Osteoblast (primary cell): ENCODE measurements around the gene SBNO1. TPM values are rescaled to one million over a fixed set of nuclear protein-coding genes. Genes with fewer than 3 reads are reported as not detected.

ENCODE experiments used
- DNase-seq: peaks from one replicate; pipeline ENCODE4 v3.0.0; 2011; ENCODE audit warnings: low spot score, mixed read lengths; ENCODE audit not compliant: insufficient read length; ENCODE audit errors: missing footprints
- H2AFZ ChIP-seq: 2 replicates; pipeline ENCODE4 v1.6.0; 2011; ENCODE audit warnings: mild to moderate bottlenecking, low read length
- H3K27ac ChIP-seq: 2 replicates; pipeline ENCODE4 v1.5.1; 2011; ENCODE audit warnings: mild to moderate bottlenecking, low read depth, low read length, moderate library complexity
- H3K27me3 ChIP-seq: 2 replicates; pipeline ENCODE4 v1.6.0; 2012; ENCODE audit warnings: mild to moderate bottlenecking, control low read depth, inconsistent platforms, low read length, moderate library complexity; ENCODE audit not compliant: insufficient read depth
- H3K36me3 ChIP-seq: 2 replicates; pipeline ENCODE4 v1.5.1; 2011; ENCODE audit warnings: mild to moderate bottlenecking, low read length, control low read depth, moderate library complexity; ENCODE audit not compliant: insufficient read depth
- H3K4me1 ChIP-seq: 2 replicates; pipeline ENCODE4 v1.5.1; 2011; ENCODE audit warnings: mild to moderate bottlenecking, low read length, control low read depth, moderate library complexity; ENCODE audit not compliant: insufficient read depth
- H3K4me2 ChIP-seq: 2 replicates; pipeline ENCODE4 v1.6.0; 2011; ENCODE audit warnings: mild to moderate bottlenecking, low read length; ENCODE audit not compliant: insufficient read depth
- H3K4me3 ChIP-seq: fragments of 200-600 bp; sonication (generic); 3 replicates; pipeline ENCODE4 v1.5.1; 2012; ENCODE audit warnings: mild to moderate bottlenecking, low read length, inconsistent platforms; ENCODE audit not compliant: insufficient read depth
- H3K79me2 ChIP-seq: 2 replicates; pipeline ENCODE4 v1.6.0; 2012; ENCODE audit warnings: mild to moderate bottlenecking, low read length, control low read depth, inconsistent platforms; ENCODE audit not compliant: insufficient read depth
- H3K9me3 ChIP-seq: 2 replicates; pipeline ENCODE4 v1.5.1; 2011; ENCODE audit warnings: low read depth, low read length, control low read depth
- H4K20me1 ChIP-seq: 2 replicates; pipeline ENCODE4 v1.6.0; 2012; ENCODE audit warnings: mild to moderate bottlenecking, low read length, control low read depth; ENCODE audit not compliant: insufficient read depth
- CTCF ChIP-seq: IDR thresholded peaks from 2 replicates; pipeline ENCODE4 v1.5.1; 2011; ENCODE audit warnings: mild to moderate bottlenecking, low read depth, low read length, moderate library complexity; ENCODE audit errors: extremely low read depth
- total RNA-seq: library from RNA; depleted of rRNA; stranded (reverse); fragments of >200 nt; gene quantifications from 2 replicates; pipeline ENCODE4 v1.2.3, GENCODE V29; 2012

Gene SBNO1
- total RNA-seq, 1 donor, result 30.4 TPM

- Histone ChIP-seq H3K4me3 (no peak overlapping the region), H3K4me1 (peaks cover 6% of the 10 kb centered on the region), H3K4me2 (no peak overlapping the region), H3K9me3 (no peaks in the 10 kb centered on the region), H3K36me3 (peaks cover 13% of the 10 kb centered on the region), H2AFZ (no peak overlapping the region), H3K79me2 (no peaks in the 10 kb centered on the region), H3K27me3 (no peaks in the 10 kb centered on the region), H3K27ac (no peak overlapping the region), H4K20me1 (no peaks in the 10 kb centered on the region)
- TF ChIP-seq CTCF, result no peak
- DNase-seq, result no peak
Measured at GRCh38 chr12:123286652-123287373, 77.8 kb downstream of the SBNO1 start.

- Histone ChIP-seq H3K79me2 (no peaks in the 10 kb centered on the region), H4K20me1 (no peaks in the 10 kb centered on the region), H3K4me3 (no peak overlapping the region), H3K4me1 (peaks cover 6% of the 10 kb centered on the region), H3K9me3 (no peaks in the 10 kb centered on the region), H3K36me3 (peaks cover 3% of the 10 kb centered on the region), H3K27me3 (no peaks in the 10 kb centered on the region), H3K27ac (no peak overlapping the region), H2AFZ (no peak overlapping the region), H3K4me2 (no peak overlapping the region)
- no peak for DNase-seq
- no peak for TF ChIP-seq CTCF
Measured at GRCh38 chr12:123284669-123285068, 80.0 kb downstream of the SBNO1 start.

- Histone ChIP-seq H3K4me3 (no peak overlapping the region), H2AFZ (no peak overlapping the region), H3K79me2 (no peaks in the 10 kb centered on the region), H3K36me3 (no peaks in the 10 kb centered on the region), H3K4me1 (peaks cover 6% of the 10 kb centered on the region), H4K20me1 (no peaks in the 10 kb centered on the region), H3K27ac (no peak overlapping the region), H3K4me2 (no peak overlapping the region), H3K27me3 (no peaks in the 10 kb centered on the region), H3K9me3 (no peaks in the 10 kb centered on the region)
- no peak for TF ChIP-seq CTCF
- no peak for DNase-seq
Measured at GRCh38 chr12:123283461-123283860, 81.2 kb downstream of the SBNO1 start.

DNA sequence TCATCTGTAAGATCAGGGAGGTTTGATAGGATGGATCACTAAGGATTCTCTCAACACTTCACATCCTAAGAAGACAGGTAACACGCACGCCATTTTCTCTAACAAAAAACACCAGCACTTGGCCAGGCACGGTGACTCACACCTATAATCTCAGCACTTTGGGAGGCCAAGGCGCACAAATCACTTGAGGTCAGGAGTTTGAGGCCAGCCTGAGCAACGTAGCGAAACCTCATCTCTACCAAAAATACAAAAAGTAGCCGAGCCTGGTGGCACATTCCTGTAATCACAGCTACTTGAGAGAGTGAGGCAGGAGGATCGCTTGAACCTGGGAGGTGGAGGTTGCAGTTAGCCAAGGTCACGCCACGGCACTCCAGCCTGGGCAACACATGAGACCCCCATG, 82.5 kb downstream of the SBNO1 start:
- H3K9me3 ChIP-seq, result no peaks in the 10 kb centered on the region
- peaks cover 4% of the 10 kb centered on the region for H3K4me1 ChIP-seq
- no peak overlapping the region for H3K4me3 ChIP-seq
- H3K36me3 ChIP-seq, result no peaks in the 10 kb centered on the region
- no peaks in the 10 kb centered on the region for H4K20me1 ChIP-seq
- no peak overlapping the region for H3K4me2 ChIP-seq
- H3K27me3 ChIP-seq, result no peaks in the 10 kb centered on the region
- H3K79me2 ChIP-seq, result no peaks in the 10 kb centered on the region
- no peak overlapping the region for H3K27ac ChIP-seq
- DNase-seq, result no peak
- H2AFZ ChIP-seq, result no peak overlapping the region
- TF ChIP-seq CTCF, result no peak
